SU-DHL-6 (cell line): ENCODE data around the gene INIP.

Experiments used
- H2AFZ ChIP-seq: fragments of 200-600 bp; sonication (generic); 2 replicates; pipeline ENCODE4 v1.6.1; 2014; ENCODE audit warnings: low read depth, mild to moderate bottlenecking, moderate library complexity, mixed read lengths, antibody characterized with exemption, low read length; ENCODE audit not compliant: severe bottlenecking
- H3F3A ChIP-seq: fragments of 200-600 bp; shearing (Covaris generic); 2 replicates; pipeline ENCODE4 v1.6.0; 2016; ENCODE audit warnings: antibody characterized with exemption, mild to moderate bottlenecking; ENCODE audit not compliant: insufficient read depth
- H3K27ac ChIP-seq: fragments of 200-600 bp; sonication (generic); 2 replicates; pipeline ENCODE4 v1.5.1; 2016; ENCODE audit warnings: low read depth, mild to moderate bottlenecking, low read length, moderate library complexity, mixed read lengths
- H3K27me3 ChIP-seq: fragments of 200-600 bp; sonication (generic), shearing (Covaris generic); 2 replicates; pipeline ENCODE4 v1.6.0; 2014; ENCODE audit warnings: mild to moderate bottlenecking, low read length
- H3K36me3 ChIP-seq: fragments of 200-600 bp; sonication (generic); 2 replicates; pipeline ENCODE4 v1.6.1; 2014; ENCODE audit warnings: mild to moderate bottlenecking, low read length, mixed read lengths
- H3K4me2 ChIP-seq: fragments of 300-600, 200-600 bp; shearing (Covaris generic), sonication (generic); 2 replicates; pipeline ENCODE4 v1.6.0; 2014; ENCODE audit warnings: low read length, low read depth, mild to moderate bottlenecking; ENCODE audit not compliant: poor library complexity, severe bottlenecking
- H3K4me3 ChIP-seq: fragments of 200-600 bp; sonication (generic); 2 replicates; pipeline ENCODE4 v1.5.1; 2014; ENCODE audit warnings: antibody characterized with exemption, low read length, mild to moderate bottlenecking, mixed read lengths; ENCODE audit not compliant: insufficient read depth, poor library complexity, severe bottlenecking
- H3K79me2 ChIP-seq: fragments of 200-600 bp; sonication (generic); 2 replicates; pipeline ENCODE4 v1.6.1; 2014; ENCODE audit warnings: mild to moderate bottlenecking, low read length, moderate library complexity; ENCODE audit not compliant: insufficient read depth
- H3K9ac ChIP-seq: fragments of 200-600 bp; sonication (generic); 2 replicates; pipeline ENCODE4 v1.7.0; 2014; ENCODE audit warnings: mild to moderate bottlenecking, low read length
- H3K9me2 ChIP-seq: fragments of 200-600 bp; sonication (generic); replicated peaks from 2 replicates; pipeline ENCODE4 v1.6.1; 2014; ENCODE audit warnings: low read length; ENCODE audit not compliant: insufficient read depth
- H3K9me3 ChIP-seq: fragments of 200-600 bp; sonication (generic); 2 replicates; pipeline ENCODE4 v1.6.1; 2014; ENCODE audit warnings: low read length, mixed read lengths; ENCODE audit not compliant: insufficient read depth
- H4K20me1 ChIP-seq: fragments of 200-600 bp; sonication (generic); 2 replicates; pipeline ENCODE4 v1.6.1; 2014; ENCODE audit warnings: low read depth, mild to moderate bottlenecking, antibody characterized with exemption, low read length, moderate library complexity, mixed read lengths
- EZH2phosphoT487 ChIP-seq: fragments of 200-600 bp; sonication (generic), shearing (Covaris generic); conservative IDR thresholded peaks from 2 replicates; pipeline ENCODE4 v1.6.1; 2018; ENCODE audit warnings: mild to moderate bottlenecking, antibody characterized with exemption, low read length, moderate library complexity, mixed read lengths
- TF ChIP-seq, protein P1 (sequence below): fragments of 200-600 bp; sonication (generic); IDR thresholded peaks from one replicate; pipeline ENCODE4 v1.5.1; 2017; ENCODE audit warnings: antibody characterized with exemption, mild to moderate bottlenecking, low read length, moderate library complexity; ENCODE audit not compliant: insufficient read depth, poor library complexity, severe bottlenecking

Gene INIP

GRCh38 chr9:112711050-112711689, 6.7 kb downstream of the INIP start:
- Histone ChIP-seq H2AFZ (no peak overlapping the region), H3K9ac (no peak overlapping the region), H3K36me3 (no peaks in the 10 kb centered on the region), H3K27me3 (no peaks in the 10 kb centered on the region), H3K9me3 (no peaks in the 10 kb centered on the region), H4K20me1 (peaks cover 3% of the 10 kb centered on the region; the same call in 1 of the 2 replicates), H3K4me3 (no peak overlapping the region), H3K79me2 (peaks cover 68% of the 10 kb centered on the region), H3K9me2 (no peaks in the 10 kb centered on the region), H3K4me2 (no peak overlapping the region), H3K27ac (no peak overlapping the region), H3F3A (no peaks in the 10 kb centered on the region)
- TF ChIP-seq, protein P1, sequence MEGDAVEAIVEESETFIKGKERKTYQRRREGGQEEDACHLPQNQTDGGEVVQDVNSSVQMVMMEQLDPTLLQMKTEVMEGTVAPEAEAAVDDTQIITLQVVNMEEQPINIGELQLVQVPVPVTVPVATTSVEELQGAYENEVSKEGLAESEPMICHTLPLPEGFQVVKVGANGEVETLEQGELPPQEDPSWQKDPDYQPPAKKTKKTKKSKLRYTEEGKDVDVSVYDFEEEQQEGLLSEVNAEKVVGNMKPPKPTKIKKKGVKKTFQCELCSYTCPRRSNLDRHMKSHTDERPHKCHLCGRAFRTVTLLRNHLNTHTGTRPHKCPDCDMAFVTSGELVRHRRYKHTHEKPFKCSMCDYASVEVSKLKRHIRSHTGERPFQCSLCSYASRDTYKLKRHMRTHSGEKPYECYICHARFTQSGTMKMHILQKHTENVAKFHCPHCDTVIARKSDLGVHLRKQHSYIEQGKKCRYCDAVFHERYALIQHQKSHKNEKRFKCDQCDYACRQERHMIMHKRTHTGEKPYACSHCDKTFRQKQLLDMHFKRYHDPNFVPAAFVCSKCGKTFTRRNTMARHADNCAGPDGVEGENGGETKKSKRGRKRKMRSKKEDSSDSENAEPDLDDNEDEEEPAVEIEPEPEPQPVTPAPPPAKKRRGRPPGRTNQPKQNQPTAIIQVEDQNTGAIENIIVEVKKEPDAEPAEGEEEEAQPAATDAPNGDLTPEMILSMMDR = peak; percentile 27
- TF ChIP-seq EZH2phosphoT487 = no peak

DNA sequence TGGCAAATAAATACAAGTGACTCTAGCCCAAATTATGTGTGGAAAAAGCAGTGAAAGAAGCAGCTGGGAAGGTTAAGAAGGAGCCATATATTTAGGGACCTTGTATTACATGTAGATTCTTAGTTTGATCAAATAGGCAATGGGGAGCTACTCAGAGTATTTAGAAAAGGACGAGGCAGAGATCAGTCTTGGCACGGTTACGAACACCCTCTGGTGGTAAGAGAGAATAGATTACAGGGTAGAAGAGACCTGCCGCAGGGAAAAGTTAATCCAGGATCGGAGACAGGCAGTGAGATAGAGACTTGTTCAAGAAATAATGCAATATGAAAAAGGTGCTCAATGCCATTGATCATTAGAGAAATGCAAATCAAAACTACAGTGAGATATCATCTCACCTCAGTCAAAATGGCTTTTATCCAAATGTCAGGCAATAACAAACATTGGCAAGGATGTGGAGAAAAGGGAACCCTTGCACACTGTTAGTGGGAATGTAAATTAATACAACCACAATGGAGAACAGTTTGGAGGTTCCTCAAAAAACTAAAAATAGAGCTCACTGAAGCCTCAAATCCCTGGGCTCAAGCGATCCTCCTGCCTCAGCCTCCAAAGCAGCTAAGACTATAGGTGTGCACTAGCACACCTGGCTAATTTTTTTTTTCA, 12.0 kb downstream of the INIP start:
- no peaks in the 10 kb centered on the region for H3K27me3 ChIP-seq
- H3K9me2 ChIP-seq = no peaks in the 10 kb centered on the region
- H2AFZ ChIP-seq = no peak overlapping the region
- TF ChIP-seq, protein P1 = no peak
- no peak for TF ChIP-seq EZH2phosphoT487
- no peaks in the 10 kb centered on the region for H3F3A ChIP-seq
- no peak overlapping the region for H3K9ac ChIP-seq
- no peaks in the 10 kb centered on the region for H3K9me3 ChIP-seq
- H3K27ac ChIP-seq = no peak overlapping the region
- no peaks in the 10 kb centered on the region for H3K36me3 ChIP-seq
- no peak overlapping the region for H3K4me2 ChIP-seq
- peaks cover 3% of the 10 kb centered on the region; the same call in 1 of the 2 replicates for H4K20me1 ChIP-seq
- H3K4me3 ChIP-seq = no peak overlapping the region
- H3K79me2 ChIP-seq = peaks cover 37% of the 10 kb centered on the region

DNA sequence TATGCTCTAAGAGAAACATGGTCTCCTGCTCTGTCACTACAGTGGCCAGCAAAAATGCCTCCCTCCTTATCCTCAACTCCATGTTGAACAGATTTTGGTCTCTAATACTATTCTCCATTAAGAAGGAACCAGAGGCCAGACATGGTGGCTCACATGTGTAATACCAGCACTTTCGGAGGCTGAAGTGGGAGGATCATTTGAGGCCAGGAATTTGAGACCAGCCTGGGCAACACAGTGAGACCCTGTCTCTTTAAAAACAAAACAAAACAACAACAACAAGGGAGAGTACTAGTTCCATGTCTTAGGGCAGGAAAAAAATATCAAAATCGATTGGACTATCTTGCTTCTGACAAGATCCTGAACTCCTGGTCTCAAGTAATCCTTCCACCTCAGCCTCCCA, 14.6 kb downstream of the INIP start:
- no peak overlapping the region for H3K9ac ChIP-seq
- H3K4me3 ChIP-seq = no peak overlapping the region
- no peak overlapping the region for H3K4me2 ChIP-seq
- no peaks in the 10 kb centered on the region for H3F3A ChIP-seq
- no peaks in the 10 kb centered on the region for H3K9me3 ChIP-seq
- H3K36me3 ChIP-seq = no peaks in the 10 kb centered on the region
- no peak overlapping the region for H2AFZ ChIP-seq
- 0 out of 2 replicates have a peak, but pooled peaks cover 4% of the 10 kb centered on the region for H4K20me1 ChIP-seq
- H3K79me2 ChIP-seq = peaks cover 18% of the 10 kb centered on the region
- H3K9me2 ChIP-seq = no peaks in the 10 kb centered on the region
- no peak overlapping the region for H3K27ac ChIP-seq
- TF ChIP-seq, protein P1 = no peak
- TF ChIP-seq EZH2phosphoT487 = no peak
- no peaks in the 10 kb centered on the region for H3K27me3 ChIP-seq
